DMS 273 (cell line): ENCODE data around the gene HSPA9.
"Not testable (repeated sequence)": the region's sequence is repeated elsewhere in the genome, so short reads cannot be mapped to it uniquely, and the experiment has no call there.

Experiments
- DNase-seq: peaks from one replicate; lab custom pipeline; 2025; ENCODE audit not compliant: unreplicated experiment; lab: John Stamatoyannopoulos, UW

The HSPA9 gene

GRCh38 chr5:138536215-138536614 lies 39.0 kb downstream of the HSPA9 start:
- DNase-seq = no peak

DNA sequence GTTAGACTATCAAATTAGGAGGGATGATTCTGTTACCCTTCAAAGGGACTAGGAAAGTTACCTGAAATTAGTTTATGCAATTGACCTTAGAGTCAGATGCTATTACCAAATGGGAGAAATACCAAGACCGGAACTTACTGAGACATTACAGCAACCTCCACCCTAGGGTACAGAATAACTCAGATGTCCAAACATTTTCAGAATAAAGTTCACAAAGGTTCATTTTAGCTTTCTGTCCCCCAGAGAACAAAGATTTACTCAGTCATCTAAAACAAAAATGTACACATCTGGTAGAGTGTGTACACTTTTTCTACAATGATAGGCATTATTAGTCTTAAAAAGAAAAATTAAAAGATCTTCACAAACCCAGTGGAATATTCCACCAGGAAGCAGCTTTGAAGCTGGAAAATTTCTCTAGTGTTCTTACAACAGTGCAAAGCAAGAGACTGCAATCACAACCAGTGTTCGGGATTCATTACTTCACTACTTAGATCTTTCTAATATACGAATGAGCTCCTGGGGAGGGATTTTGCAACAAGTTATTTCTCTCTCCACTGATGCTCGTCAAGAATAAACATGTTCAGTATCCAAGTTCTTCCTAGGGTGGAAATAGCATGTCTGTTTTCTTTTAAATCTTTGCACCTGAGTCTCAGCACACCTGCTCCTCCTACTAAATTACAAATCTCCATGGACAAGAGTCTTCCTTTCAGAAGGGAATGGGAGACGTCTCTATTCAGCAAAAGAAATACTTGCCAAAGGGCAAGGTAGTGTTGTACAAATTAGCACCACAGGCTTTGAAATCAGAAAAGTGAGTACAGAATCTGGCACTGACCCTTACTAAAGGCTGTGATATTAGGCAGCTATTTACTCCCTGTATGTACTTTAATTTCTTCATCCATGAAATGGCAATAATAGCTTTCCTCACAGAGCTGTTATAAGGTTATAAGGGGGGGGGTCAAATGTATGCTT lies 40.9 kb downstream of the HSPA9 start:
- DNase-seq = no peak

DNA sequence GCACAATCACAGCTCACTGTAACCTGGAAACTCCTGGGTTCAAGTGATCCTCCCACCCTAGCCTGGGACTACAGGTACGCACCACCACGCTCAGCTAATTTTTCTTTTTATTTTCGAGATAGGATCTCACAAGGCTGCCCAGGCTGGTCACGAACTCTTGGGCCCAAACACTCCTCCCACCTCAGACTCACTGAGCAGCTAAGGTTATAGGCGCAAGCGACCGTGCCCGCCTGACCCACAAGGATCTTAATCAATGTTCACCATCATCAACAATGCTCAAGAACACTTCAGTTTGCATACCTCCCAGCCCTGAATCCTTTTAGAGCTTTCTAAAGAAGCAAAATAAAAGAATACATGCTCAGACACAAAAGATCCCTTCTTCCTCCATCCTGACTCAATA lies 45.4 kb downstream of the HSPA9 start:
- DNase-seq = no peak

DNA sequence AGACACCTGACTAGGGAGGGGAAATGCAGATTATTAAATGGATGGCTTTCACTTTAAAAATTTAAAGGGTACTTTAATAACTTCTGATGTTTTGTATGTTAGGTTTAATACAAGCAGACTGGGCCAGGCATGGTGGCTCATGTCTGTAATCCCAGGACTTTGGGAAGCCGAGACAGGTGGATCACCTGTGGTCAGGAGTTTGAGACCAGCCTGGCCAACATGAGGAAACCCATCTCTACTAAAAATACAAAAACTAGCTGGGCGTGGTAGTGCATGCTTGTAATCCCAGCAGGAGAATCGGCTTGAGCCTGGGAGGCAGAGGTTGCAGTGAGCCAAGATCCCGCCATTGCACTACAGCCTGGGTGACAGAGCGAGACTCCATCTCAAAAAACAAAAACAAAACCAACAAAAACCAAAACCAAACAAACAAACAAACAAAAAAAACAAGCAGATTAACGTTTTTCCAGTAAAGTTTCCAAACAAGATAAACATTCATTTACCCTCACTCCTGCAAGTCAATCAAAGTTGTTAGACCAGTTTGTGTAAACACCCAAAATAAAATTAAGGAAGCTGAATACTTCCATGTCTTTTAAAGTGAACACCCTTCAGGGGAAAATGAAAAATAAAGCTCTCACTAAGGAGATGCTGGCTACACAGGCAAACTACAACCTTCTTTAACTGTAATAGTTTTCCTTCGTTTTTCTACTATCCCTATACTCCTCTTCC lies 46.3 kb downstream of the HSPA9 start:
- DNase-seq = no peak

- no peak for DNase-seq
Measured at GRCh38 chr5:138528208-138528607, 47.0 kb downstream of the HSPA9 start.

DNA sequence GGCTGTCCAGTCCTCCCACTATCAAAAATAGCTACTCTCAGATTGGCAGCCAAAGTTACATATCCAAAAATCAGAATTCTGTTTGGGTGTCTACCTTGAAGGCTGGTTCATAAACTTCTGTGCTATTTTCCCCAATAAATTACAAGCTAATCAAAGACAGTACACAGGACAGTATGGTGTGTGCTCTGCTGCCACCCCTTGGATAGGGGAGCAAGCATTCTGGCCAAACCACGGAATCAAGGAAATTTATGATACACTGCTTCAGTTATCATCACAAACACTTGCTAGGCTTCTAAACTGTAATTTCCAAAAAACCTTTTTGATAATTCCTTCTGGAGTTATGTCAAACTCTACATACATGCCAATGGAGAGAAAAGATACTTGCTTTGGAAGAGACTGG lies 48.0 kb downstream of the HSPA9 start:
- DNase-seq = no peak

- no peak for DNase-seq
Measured at GRCh38 chr5:138523406-138523805, 51.8 kb downstream of the HSPA9 start.

- no peak for DNase-seq
Measured at GRCh38 chr5:138520971-138521370, 54.2 kb downstream of the HSPA9 start.

DNA sequence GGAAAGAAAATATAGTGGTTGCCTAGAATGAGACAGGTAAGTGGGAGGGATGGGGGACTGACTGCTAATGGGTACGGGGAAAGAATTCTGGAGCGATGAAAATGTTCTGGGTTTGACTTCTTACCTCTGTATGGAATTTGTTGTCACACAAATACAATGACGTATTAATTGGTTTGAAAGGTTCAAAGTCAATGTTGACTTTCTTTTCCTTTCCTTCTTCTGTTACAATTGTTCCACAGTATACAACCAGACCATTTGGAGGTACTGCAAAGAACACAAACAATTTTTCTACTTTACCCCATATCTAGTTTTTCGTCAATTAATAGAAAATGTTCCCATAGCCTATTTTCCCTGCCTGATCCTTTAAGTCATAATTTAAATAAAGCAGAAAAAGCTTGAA lies 57.8 kb downstream of the HSPA9 start:
- DNase-seq = no peak

DNA sequence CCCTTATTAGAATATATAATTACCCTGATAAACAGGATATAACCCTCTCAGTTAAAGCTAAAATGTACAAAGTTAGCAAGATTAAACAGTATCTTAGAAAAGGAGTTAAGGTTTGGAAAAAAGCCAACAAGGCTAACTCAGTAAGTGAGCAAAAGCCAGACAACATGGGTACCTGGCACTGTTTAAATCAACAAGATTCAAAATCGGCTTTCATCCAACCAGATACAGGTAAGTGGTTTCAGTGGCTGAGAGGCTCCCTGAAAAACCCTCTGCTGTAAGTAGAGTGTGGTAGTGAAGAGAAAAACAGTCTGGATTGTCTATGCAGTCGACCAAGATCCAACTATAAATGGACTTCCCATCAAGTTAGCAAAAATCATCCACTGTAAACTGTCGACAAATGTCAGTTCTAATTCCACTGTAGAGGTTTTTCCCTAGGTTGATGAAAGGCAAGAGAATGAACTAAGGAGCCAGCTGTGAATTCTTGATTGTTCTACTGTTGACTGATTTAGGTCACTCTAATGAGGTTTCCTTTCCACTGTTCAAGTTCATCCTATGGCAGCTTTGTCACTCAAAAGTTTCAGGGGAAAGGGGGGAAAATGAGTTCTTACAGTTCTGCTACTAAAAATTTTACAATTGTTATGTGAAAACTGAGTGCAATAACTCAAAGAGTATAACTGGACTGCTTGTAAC lies 59.5 kb downstream of the HSPA9 start:
- no peak for DNase-seq

GRCh38 chr5:138514021-138514420 lies 61.2 kb downstream of the HSPA9 start:
- no peak for DNase-seq

DNA sequence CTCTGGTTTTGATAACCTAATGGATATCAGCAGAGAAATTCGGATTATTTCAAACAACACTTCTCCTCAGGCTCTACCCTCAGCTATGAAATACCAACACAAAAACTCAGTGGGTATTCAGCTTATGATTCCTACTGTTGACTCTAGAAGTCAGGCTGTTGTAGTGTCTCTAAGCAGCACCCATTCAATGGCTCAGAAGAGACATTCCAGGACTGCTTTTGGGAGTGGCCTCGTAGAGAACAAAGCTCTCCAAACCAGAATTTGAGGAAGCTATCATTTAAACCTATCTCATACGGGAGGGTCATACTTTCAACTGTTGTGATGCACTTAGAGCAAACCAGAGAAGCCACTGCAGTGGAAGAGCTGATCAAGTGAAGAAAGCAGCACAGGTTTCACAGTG lies 66.2 kb downstream of the HSPA9 start:
- DNase-seq = no peak

DNA sequence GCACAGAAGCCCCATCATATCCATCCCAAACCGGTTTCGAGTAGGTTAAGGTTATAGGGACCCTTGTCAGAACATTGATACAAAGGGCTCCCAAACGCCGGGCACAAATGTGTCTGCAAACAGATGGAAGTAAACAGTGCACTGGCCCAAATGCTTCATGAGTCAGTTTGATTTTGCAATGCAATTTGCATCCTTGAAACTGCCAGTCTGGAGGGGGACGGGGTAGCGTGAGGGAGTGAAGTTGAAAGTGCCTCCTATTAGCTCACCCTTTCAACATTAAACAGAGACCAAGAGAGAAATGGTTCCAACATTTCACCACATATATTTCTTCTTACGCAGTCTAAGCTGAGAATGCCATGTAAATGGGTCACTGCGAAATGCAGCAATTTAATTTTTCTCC lies 67.7 kb downstream of the HSPA9 start:
- DNase-seq = not testable (repeated sequence)

- DNase-seq = peak; percentile 26
Measured at GRCh38 chr5:138506370-138507306, 68.6 kb downstream of the HSPA9 start.

DNA sequence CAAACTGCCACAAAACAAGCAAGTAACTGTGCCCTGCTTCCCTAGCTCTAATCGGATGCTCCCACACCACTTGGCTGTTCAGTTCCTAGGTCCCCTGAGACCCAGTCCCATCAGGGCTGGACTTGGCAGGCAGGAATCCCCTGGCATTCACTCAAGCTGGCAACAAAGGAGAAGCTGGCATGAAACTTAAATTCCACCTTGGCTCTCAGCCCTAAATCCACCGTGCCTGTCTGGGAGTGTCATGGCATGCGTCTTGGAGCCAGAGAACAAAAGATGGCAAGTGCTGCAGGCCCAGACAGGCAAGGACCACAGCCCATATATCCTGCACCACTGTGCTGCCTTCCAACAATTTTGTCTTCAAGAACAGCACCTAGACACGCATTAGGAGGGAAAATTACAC lies 70.4 kb downstream of the HSPA9 start:
- DNase-seq = peak; percentile 84
